Ramos (cell line): ENCODE measurements around the gene TEX26.
"Not testable (repeated sequence)": the region's sequence is repeated elsewhere in the genome, so short reads cannot be mapped to it uniquely, and the experiment has no call there.

Source experiments
- in situ Hi-C: fragments of 300-500 bp; cut with MboI; formaldehyde crosslinking; loops from one replicate; pipeline ENCODE4 v1.14.3; 2022; ENCODE audit warnings: low sequenced_read_pairs; ENCODE audit not compliant: unreplicated experiment

Gene TEX26

DNA sequence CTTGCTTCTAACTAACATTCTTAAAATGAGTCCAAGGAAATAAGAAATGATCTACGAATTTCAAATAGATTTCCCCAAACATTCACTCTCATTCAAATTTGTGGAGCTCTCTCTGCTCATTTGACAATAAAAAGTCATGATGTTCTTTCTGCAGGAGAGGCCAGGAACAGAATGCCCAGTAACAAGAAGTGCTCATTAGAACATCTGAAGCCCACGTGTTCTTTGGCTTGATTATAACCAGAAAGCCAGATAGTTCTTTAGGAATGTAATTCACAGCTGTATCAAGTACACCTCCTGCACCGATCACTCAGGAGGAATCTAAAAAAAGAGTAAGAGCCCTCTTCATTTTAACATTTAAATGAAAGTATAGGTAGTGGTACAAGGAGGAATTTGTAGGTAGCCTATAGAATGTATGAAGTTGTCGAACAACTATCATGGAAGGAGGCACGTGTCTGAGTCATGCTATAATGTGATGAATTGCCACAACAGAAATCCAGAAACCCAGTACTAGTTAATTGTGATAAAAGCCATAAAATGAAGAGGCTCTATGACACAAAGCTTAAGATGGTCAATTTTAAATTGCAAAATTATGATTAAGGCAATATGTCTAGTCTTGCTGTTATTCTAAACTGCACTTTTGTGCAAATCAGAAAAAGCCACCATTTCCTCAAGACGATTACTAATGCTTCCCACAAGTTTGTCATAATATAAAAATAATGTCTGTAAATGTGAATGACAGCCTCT, 13.6 kb upstream of the TEX26 start:
- in situ Hi-C loops: no loop called here

DNA sequence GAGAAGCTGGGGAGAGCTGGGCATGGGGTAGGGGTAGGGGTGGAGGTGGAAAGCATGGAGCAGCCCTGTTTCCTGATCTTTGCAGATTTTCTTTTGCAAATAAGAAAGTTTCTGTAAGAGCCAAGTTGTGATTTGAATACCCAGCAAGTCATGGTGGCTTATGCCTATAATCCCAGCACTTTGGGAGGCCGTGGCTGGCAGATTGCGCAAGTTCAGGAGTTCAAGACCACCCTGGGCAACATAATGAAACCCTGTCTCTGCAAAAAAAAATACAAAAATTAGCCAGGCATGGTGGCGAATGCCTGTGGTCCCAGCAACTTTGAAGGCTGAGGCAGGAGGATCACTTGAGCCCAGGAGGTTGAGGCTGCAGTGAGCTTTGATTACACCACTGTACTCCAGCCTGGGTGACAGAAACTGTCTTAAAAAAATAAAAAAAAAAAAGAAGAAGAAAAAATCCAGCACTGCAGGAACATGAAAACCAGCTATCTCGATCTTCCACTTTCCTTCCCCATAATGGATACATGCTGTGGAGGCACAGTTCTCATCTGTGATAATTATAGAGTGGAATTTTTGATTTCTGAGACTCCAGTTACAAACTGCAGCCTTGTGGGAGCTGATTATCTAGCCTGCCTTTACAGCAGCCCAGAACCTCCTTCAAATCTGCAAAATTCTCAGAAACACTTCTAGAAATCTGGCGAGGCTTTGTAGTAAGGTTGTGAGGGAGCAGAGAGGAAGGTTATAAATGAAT, 12.1 kb upstream of the TEX26 start:
- in situ Hi-C loops: no loop called here

DNA sequence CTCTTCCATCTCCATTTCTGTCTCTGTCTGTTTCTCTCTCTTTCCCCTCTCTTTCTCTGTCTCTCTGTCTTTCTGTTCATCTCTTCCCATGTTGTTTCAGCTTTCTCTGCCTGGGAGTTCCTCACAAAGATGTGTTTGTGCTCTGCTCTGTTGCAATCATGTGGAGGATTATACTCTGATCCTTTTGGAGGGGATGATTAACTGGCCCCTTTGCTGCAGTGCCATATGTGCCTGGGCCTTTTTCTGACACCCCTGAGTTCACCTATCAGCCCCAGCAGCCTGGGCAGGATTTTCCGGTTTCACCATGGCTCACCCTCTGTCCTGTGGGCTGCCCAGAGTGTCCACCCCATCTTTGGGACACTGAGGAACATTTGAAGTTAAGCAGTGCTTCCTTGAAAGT, 9.0 kb upstream of the TEX26 start:
- in situ Hi-C loops: no loop called here

DNA sequence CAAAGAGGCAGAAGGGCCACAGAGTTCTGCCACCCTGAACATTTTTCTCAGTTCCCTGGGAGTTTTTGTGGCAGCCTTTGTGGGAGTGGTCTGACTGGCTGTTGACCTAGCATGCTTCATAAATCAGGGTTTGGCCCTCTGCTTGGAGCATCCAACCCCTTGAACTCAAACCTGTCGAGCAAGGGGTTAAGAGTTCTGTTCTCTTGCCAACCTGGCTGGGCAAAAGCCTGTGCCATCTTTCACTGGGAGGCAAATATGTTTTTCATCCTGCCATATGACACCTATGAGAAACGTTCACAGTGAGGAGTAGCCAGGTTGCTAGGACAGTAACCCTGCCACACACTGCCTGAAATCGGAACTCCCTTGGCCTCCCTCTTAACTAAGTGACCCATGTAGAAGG, 7.7 kb upstream of the TEX26 start:
- in situ Hi-C loops: no loop called here

GRCh38 chr13:30925429-30925828, 7.0 kb upstream of the TEX26 start:
- in situ Hi-C loops: no loop called here

- in situ Hi-C loops: no loop called here
Observed at GRCh38 chr13:30926781-30927180, 5.7 kb upstream of the TEX26 start.

DNA sequence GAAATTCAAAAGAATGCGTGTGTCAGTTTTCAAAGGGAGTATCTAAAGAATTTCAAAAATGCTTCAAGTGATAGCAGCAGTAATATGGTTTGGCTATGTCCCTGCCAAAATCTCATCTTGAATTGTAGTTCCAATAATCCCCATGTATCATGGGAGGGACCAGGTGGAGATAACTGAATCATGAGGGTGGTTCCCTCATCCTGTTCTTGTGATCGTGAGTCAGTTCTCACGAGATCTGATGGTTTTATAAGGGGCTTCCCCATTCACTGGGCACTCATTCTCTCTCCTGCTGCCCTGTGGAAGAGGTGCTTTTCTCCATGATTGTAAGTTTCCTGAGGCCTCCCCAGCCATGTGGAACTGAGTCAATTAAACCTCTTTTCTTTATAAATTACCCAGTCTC, 5.3 kb upstream of the TEX26 start:
- in situ Hi-C loops: not testable (repeated sequence)

GRCh38 chr13:30927595-30927994, 4.9 kb upstream of the TEX26 start:
- in situ Hi-C loops: no loop called here

- in situ Hi-C loops: no loop called here
Observed at GRCh38 chr13:30928978-30929377, 3.5 kb upstream of the TEX26 start.

DNA sequence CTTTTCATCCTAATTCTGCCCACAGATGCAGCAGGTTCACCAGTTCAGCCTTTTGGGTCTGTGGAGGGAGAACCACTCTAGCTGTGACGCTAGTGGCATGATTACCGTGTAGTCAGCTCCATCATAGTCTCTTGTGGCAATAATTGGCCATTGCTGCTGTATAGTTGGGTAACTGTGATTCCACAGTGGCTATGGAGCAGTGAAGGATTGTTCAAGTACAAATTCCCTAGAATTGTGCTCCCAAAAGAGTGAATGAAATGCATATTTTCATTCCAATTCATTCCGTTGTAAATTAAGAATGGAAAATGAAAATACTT, 856 bp downstream of the TEX26 start:
- in situ Hi-C loops: no loop called here

- in situ Hi-C loops: no loop called here
Observed at GRCh38 chr13:30934381-30934780, 1.9 kb downstream of the TEX26 start.

GRCh38 chr13:30934803-30935202, 2.3 kb downstream of the TEX26 start:
- in situ Hi-C loops: no loop called here

- in situ Hi-C loops: no loop called here
Observed at GRCh38 chr13:30936971-30937370, 4.5 kb downstream of the TEX26 start.

DNA sequence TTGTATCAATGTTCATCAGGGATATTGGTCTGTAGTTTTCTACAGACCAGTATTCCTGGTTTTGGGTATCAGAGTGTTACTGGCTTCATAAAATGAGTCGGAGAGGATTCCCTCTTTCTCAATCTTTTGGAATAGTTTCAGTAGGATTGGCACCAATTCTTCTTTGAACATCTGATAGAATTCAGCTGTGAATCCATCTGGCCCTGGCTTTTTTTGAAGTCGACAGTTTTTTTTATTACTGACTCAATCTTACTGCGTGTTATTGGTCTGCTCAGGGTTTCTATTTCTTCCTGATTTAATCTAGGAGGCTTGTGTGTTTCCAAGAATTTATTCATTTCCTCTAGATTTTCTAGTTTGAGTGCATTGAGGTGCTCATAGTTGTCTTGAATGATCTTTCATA, 11.4 kb downstream of the TEX26 start:
- in situ Hi-C loops: no loop called here

DNA sequence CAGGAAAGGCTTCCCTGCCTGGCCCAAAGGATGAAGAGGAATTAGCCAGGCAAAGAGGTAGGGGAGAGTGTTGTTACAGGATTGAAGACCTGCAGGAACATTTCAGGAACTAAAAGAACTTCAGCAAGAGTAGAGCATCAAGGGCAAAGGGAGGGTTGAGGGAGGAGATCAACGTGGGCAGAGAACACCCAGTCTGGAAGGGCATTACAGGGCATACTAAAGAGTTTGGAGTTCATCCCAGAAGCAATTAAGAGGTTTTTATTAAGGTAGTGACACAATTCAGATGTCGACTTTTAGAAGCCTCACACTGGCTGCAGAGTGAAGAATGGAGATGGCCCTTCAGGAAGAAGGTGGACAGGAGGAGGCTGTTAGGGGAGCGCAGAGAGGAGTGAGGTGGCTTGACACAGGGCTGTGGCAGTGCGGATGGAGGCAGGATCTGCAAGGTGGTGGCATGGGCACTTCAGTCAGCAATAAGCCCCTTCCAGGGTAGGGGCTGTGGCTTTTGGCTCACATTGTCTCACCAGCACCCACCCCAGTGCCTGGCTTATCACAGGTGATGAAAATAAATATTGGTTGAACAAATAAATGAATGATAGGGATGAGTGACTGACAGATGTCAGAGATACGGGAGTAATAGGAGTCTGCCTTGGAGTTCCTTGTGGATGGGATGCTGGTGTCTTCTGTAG, 24.9 kb downstream of the TEX26 start:
- in situ Hi-C loops: no loop called here

- in situ Hi-C loops: no loop called here
Observed at GRCh38 chr13:30959678-30960077, 27.2 kb downstream of the TEX26 start.

DNA sequence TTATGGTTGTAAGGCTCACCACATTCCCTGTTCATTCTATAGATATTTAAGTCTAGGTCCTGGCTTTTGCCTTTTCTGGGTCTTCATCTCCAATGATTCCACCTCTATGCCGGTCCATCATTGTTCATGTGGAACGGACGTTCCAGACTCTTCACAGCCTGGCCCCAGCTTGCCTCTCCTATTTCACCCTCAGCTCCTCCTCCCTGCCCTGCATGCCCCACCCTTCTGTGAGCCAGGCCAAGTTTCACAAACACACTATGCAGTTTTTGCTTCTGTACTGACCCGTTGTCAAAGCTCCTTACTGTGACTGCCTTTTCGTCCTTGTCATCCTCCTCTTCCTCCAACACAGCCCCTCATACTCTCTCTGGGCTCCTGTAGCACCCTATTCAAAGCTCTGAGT, 31.3 kb downstream of the TEX26 start:
- in situ Hi-C loops: no loop called here

DNA sequence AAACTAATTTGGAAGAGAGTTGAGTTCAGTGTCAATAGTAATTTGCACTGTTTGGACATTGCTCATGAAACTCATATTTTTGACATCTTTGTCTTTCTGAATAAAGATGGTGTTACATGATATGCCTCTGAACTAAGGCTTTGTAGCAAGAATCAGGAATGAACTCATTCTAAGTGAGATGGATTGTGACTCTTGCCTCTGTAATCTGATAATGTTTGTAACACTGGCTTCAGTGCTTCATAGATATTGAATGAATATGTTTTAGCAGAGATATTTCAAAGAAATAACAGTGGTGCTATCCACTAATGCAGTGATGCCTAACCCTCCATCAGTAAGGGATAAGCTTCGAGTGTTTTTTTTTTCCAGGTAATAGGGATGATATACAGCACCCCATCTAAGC, 32.9 kb downstream of the TEX26 start:
- in situ Hi-C loops: no loop called here

GRCh38 chr13:30966101-30966500, 33.6 kb downstream of the TEX26 start:
- in situ Hi-C loops: no loop called here

GRCh38 chr13:30968846-30969245, 36.4 kb downstream of the TEX26 start:
- in situ Hi-C loops: no loop called here

DNA sequence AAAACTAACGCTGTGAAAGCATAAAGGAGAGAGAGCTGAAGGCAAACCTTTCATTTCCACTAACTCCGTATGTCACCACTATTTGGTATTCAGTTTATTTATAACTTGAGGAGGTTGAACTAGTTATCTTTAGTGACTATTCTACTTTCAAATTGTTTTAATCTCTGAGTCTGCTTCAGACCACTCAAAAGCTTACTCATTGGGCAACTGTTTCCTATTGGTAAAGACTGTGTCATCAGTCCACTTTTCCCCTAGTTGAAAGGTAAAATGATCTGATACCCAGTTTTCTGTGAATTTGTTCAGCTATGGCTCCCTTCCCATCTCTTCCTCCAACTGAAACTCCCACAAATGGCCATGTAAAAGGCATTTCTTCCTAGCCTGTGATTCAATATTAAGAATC, 39.1 kb downstream of the TEX26 start:
- in situ Hi-C loops: no loop called here
